AG04449 (cell line): Measurements from ENCODE around the gene BICDL2.
A peak's percentile ranks its signal among the peaks of the same experiment; 100 is the strongest.
"Not testable (repeated sequence)": the region's sequence is repeated elsewhere in the genome, so short reads cannot be mapped to it uniquely, and the experiment has no call there.

Experiments used
- CTCF ChIA-PET: fragments of 350-600 bp; formaldehyde crosslinking; extraction: SDS; loops from one replicate; lab custom pipeline; 2021; ENCODE audit warnings: antibody characterized with exemption; lab: Yijun Ruan, JAX
- POLR2A ChIA-PET: fragments of 400-600, 350-600 bp; formaldehyde crosslinking; extraction: SDS; loops from one replicate; lab custom pipeline; 2020; ENCODE audit warnings: antibody characterized with exemption, inconsistent platforms; lab: Yijun Ruan, JAX
- DNase-seq: peaks from one replicate; pipeline ENCODE4 v3.0.0-alpha.2; 2010; ENCODE audit warnings: low read depth, low spot score
- H3K4me3 ChIP-seq: 2 replicates; pipeline ENCODE4 v1.5.1; 2011; ENCODE audit warnings: low read depth, mild to moderate bottlenecking, control low read depth, low read length
- TF ChIP-seq, protein P1 (sequence below): IDR thresholded peaks from one replicate; pipeline ENCODE4 v1.5.1; 2011; ENCODE audit warnings: mild to moderate bottlenecking, moderate library complexity, low read length, control low read depth, inconsistent platforms; ENCODE audit not compliant: insufficient read depth; ENCODE audit errors: missing control alignments

The BICDL2 gene

DNA sequence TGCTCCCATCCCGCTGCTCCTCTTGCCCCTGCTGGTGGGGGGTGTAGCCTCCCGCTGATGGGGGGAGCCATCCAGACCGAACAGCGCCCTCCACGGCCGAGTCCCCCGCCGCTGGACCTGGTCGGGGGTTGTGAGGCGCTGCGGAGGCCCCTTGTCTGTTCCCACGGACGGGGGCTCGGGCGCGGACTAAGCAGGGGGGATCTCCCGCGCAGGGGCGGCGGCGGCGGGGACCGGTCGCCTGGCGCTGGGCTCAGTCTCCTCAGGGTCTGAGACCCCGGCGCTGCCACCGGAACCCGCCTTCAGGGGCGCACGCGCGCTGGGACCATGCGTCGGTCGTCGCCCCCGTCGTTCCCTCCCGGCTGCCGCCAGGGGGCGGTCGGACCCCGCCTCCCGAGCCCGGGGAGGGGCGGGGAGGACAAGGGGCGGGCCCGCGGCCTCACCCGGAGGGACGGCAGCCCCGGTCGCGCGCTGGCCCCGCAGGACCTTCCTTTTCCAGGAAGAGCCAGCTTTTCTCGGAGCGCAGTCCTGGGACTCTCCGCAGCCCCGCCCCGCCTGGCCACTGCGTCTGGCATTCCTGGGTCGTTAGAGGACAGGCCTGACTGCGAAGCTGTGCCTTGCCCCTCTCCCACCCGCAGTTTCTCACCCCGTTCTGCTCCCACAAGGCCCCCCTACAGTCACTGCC lies 22.4 kb upstream of the BICDL2 start:
- DNase-seq: peak; percentile 16
- CTCF ChIA-PET: interaction anchor here (0.5 to 5.0 kb wide), 46 partner anchors 8 to 208 kb away, joined by 3 to 88 read pairs (median 5); partner anchors contain the start of genes HCFC1R1, THOC6, ZNF205 and ZNF213
- H3K4me3 ChIP-seq: peak overlapping the region; percentile 81
- TF ChIP-seq, protein P1, sequence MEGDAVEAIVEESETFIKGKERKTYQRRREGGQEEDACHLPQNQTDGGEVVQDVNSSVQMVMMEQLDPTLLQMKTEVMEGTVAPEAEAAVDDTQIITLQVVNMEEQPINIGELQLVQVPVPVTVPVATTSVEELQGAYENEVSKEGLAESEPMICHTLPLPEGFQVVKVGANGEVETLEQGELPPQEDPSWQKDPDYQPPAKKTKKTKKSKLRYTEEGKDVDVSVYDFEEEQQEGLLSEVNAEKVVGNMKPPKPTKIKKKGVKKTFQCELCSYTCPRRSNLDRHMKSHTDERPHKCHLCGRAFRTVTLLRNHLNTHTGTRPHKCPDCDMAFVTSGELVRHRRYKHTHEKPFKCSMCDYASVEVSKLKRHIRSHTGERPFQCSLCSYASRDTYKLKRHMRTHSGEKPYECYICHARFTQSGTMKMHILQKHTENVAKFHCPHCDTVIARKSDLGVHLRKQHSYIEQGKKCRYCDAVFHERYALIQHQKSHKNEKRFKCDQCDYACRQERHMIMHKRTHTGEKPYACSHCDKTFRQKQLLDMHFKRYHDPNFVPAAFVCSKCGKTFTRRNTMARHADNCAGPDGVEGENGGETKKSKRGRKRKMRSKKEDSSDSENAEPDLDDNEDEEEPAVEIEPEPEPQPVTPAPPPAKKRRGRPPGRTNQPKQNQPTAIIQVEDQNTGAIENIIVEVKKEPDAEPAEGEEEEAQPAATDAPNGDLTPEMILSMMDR: peak; percentile 91
- POLR2A ChIA-PET: interaction anchor here (1.3 to 1.7 kb wide), 2 partner anchors 69 to 76 kb away, joined by 4 to 5 read pairs; partner anchors contain the start of gene ZNF213

DNA sequence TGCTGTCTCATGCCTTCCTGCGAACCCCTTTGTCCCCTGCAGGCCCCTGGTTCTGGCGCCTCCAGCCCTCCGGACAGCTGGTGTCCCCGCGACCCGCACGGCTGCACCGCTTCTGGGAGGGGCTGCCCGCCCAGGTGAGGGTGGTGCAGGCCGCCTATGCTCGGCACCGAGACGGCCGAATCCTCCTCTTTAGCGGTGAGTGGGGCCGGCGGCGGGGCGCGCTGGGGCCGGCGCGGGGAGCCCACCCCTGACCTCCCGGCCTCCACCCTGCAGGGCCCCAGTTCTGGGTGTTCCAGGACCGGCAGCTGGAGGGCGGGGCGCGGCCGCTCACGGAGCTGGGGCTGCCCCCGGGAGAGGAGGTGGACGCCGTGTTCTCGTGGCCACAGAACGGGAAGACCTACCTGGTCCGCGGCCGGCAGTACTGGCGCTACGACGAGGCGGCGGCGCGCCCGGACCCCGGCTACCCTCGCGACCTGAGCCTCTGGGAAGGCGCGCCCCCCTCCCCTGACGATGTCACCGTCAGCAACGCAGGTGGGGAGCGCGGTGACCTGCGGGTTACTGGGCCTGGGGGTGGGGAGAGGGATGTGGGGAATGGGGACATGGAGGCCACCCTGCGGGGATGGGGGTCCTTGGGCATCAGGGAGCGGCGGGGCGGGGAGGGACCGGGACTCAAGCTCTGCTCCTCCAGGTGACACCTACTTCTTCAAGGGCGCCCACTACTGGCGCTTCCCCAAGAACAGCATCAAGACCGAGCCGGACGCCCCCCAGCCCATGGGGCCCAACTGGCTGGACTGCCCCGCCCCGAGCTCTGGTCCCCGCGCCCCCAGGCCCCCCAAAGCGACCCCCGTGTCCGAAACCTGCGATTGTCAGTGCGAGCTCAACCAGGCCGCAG lies 21.6 kb upstream of the BICDL2 start:
- CTCF ChIA-PET: interaction anchor here (0.7 to 5.0 kb wide), 30 partner anchors 9 to 126 kb away, joined by 3 to 88 read pairs (median 6); partner anchors contain the start of gene ZNF205
- peak overlapping the region; percentile 81 for H3K4me3 ChIP-seq
- POLR2A ChIA-PET: interaction anchor here (1.3 to 1.7 kb wide), 2 partner anchors 70 to 77 kb away, joined by 4 to 5 read pairs; partner anchors contain the start of gene ZNF213
- TF ChIP-seq, protein P1: no peak
- DNase-seq: no peak

DNA sequence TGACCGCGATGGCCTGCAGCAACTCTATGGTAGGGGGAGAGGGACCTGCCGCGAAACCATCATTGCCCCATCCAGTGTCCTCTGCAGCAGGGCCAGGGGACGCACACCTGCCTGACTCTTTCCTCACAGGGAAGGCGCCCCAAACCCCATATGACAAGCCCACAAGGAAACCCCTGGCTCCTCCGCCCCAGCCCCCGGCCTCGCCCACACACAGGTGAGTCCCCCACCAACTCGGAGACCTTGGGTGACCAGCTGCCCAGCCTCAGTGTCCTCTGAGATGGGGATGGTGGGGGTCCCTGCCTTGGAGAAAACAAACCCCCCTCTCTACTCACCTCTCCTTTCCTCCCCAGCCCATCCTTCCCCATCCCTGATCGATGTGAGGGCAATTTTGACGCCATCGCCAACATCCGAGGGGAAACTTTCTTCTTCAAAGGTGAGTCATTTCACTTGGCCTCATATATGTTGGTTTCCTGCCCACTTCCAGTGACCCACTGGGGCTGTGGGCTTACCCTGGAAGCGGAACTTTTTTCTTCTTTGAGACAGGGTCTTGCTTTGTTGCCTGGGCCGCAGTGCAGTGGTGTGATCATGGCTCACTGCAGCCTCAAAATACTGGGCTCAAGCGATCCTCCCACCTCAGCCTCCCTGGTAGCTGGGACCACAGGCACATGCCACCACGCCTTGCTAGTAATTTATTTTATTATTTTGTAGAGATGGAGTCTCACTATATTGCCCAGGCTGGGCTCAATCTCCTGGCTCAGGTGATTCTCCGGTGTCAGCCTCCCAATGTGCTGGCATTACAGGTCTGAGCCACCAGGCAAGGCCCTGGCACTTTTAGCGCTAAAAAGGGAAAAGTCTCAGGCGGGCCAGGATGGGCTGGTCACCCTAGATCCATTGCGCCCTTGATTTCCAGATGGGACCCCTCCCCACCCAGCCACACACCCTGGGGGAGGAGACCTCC lies 20.7 kb upstream of the BICDL2 start:
- DNase-seq: no peak
- TF ChIP-seq, protein P1: no peak
- CTCF ChIA-PET: interaction anchor here (1.0 to 5.0 kb wide), 13 partner anchors 9 to 111 kb away, joined by 3 to 88 read pairs (median 9); no protein-coding TSS in a partner anchor
- peak overlapping the region; percentile 81 for H3K4me3 ChIP-seq
- POLR2A ChIA-PET: no interaction called here

DNA sequence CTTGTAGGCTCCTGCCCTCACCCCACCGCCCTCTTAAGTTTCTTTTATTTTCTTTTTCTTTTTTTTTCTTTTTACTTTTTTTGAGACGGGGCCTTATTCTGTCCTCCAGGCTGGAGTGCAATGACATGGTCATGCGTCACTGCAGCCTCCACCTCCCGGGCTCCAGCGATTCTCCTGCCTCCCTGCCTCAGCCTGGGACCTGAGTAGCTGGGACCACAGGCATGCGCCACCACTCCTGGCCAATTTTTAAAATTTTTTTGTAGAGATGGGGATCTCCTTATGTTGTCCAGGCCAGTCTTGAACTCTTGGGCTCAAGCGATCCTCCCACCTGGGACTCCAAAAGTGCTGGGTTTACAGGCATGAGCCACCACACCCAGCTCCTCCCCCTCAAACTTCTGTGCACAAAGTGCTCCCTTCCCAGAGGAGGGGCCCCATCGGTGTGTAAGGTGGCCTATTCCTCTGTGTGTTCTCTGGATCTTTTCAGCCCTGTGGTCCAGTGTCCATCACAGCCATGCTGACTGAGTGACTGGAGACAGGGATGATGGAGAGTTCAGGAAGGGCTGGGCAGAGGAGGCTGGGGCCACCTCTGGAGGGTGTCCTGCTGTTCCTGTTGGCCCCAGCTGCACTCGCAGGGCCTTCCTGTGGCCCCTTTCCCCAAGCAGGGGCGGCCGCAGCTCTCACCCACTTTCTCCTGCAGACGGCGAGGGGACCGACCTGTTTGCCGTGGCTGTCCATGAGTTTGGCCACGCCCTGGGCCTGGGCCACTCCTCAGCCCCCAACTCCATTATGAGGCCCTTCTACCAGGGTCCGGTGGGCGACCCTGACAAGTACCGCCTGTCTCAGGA lies 19.8 kb upstream of the BICDL2 start:
- TF ChIP-seq, protein P1: no peak
- POLR2A ChIA-PET: no interaction called here
- DNase-seq: no peak
- H3K4me3 ChIP-seq: no peak overlapping the region
- CTCF ChIA-PET: interaction anchor here (0.6 to 5.0 kb wide), 4 partner anchors 14 to 251 kb away, joined by 3 to 88 read pairs (median 12); no protein-coding TSS in a partner anchor

DNA sequence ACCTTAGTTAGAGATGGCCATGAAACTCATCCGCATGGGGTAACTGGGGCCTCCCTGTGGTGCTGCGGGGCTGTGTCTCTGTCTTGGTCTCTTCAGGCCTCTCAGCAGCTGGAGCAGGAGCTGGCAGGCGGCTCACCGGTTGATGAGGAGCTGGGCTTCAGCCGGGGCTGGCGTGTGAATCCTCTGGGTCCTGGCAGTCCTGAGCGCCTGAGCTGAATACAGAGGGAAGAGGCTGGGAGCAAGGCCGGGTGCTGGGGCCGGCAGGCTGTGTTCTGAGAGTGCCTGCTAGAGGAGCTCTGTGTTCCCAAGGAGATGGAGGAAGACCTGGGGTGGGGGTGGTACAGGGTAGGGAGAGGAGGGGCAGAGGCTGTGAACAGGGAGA lies 19.0 kb upstream of the BICDL2 start:
- POLR2A ChIA-PET, H3K4me3 ChIP-seq, CTCF ChIA-PET, DNase-seq: not testable (repeated sequence)
